ENCODE measurements around the gene PGPEP1.
"Not testable (repeated sequence)": the region's sequence is repeated elsewhere in the genome, so short reads cannot be mapped to it uniquely, and the experiment has no call there.

Gene PGPEP1

GRCh38 chr19:18377026-18377425 lies 36.6 kb downstream of the PGPEP1 start:
- TF ChIP-seq, protein P1, sequence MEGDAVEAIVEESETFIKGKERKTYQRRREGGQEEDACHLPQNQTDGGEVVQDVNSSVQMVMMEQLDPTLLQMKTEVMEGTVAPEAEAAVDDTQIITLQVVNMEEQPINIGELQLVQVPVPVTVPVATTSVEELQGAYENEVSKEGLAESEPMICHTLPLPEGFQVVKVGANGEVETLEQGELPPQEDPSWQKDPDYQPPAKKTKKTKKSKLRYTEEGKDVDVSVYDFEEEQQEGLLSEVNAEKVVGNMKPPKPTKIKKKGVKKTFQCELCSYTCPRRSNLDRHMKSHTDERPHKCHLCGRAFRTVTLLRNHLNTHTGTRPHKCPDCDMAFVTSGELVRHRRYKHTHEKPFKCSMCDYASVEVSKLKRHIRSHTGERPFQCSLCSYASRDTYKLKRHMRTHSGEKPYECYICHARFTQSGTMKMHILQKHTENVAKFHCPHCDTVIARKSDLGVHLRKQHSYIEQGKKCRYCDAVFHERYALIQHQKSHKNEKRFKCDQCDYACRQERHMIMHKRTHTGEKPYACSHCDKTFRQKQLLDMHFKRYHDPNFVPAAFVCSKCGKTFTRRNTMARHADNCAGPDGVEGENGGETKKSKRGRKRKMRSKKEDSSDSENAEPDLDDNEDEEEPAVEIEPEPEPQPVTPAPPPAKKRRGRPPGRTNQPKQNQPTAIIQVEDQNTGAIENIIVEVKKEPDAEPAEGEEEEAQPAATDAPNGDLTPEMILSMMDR (IDR thresholded peaks at IDR 0.05) = no peak
- no peak overlapping the region for H3K27ac ChIP-seq
- no peak overlapping the region for H3K4me3 ChIP-seq
- no peak for DNase-seq (ENCODE audit: low spot score)

DNA sequence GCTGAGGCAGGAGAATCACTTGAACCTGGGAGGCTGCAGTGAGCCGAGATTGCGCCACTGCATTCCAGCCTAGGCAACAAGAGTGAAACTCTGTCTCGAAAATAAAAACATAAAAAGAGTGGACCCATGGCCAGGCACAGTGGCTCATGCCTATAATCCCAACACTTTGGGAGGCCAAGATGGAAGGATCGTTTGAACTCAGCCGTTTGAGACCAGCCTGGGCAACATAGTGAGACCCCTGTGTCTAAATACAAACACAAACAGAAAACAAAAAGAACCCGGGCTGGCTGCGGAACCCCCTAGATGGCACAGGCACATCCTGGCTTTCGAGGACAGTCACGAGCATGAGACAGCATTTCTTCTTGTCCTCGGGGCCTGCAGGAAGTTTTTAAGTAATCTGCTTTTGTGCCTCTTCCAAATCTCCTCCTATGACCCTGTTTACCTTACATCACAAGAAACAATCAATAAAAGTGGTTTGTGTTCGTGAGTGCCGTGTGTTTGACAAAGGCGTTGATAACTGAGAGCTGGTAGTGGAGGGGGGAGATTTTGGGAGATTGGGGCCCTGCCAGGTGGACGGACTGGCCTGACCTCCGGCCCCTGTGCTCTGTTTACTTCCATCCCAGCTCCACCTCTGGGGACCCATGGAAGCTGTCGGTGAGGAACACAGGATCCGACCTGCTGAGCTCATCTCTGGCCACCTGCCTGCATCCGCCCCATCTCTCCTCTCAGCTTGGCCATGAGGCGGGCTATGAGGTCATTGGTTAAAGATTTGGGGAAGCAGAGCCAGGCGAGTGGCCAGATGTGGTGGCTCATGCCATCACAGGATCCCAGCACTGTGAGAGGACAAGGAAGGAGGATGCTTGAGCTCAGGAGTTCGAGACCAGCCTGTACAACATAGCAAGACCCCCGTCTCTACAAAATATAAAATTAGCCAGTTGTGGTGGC lies 39.7 kb downstream of the PGPEP1 start:
- no peak for DNase-seq (ENCODE audit: low spot score)
- no peak overlapping the region for H3K4me3 ChIP-seq
- TF ChIP-seq, protein P1 (IDR thresholded peaks at IDR 0.05) = no peak
- H3K27ac ChIP-seq = peak overlapping the region; percentile 54 to 76

- H3K4me3 ChIP-seq = no peak overlapping the region
- DNase-seq (ENCODE audit: low spot score) = no peak
- TF ChIP-seq, protein P1 (IDR thresholded peaks at IDR 0.05) = no peak
- H3K27ac ChIP-seq = peak overlapping the region in 1 of 2 donors; percentile 76
Observed at GRCh38 chr19:18380843-18381242, 40.4 kb downstream of the PGPEP1 start.

GRCh38 chr19:18383622-18384021 lies 43.2 kb downstream of the PGPEP1 start:
- H3K4me3 ChIP-seq; DNase-seq (ENCODE audit: low spot score); H3K27ac ChIP-seq: not testable (repeated sequence)

DNA sequence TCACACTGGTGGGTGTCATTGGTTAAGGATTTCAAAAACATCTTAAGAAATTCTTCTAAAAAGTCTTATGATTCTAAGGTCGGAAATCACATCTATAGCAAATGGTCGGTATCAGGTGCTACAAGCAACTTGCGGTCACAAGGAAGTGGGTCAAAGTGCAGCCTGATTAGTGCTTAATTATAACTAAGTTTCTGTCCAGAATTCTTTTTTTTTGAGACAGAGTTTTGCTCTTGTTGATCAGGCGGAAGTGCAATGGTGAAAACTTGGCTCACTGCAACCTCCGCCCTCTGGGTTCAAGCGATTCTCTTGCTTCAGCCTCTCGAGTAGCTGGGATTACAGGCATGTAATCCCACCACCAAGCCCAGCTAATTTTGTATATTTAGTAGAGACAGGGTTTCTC lies 44.4 kb downstream of the PGPEP1 start:
- Histone ChIP-seq H3K27ac (no peak overlapping the region), H3K4me3 (no peak overlapping the region)
- DNase-seq (ENCODE audit: low spot score) = no peak
- TF ChIP-seq, protein P1 (IDR thresholded peaks at IDR 0.05) = no peak

- Histone ChIP-seq H3K27ac (no peak overlapping the region), H3K4me3 (no peak overlapping the region)
- TF ChIP-seq, protein P1 (IDR thresholded peaks at IDR 0.05) = no peak
- DNase-seq (ENCODE audit: low spot score) = no peak
Observed at GRCh38 chr19:18385359-18385674, 44.9 kb downstream of the PGPEP1 start.

GRCh38 chr19:18385675-18386542 lies 45.5 kb downstream of the PGPEP1 start, which contains the start of gene GDF15:
Gene GDF15 (plus strand): TSS chr19:18386158. CDS start chr19:18386190, 32 bp downstream.
- Histone ChIP-seq H3K4me3 (peak within 1 kb of the TSS; percentile 28), H3K27ac (peak within 1 kb of the TSS in 1 of 2 donors; percentile 22)
- no peak for DNase-seq (ENCODE audit: low spot score)
- TF ChIP-seq, protein P1 (IDR thresholded peaks at IDR 0.05) = no peak
